Activated CD4-positive, CD25-positive, alpha-beta regulatory T cell treated with anti-CD3 and anti-CD28 coated beads, Interleukin-2, amount 50 U/mL, for 16 hours (primary cell): Measurements from ENCODE around the gene RGS10.

ENCODE experiments used
- DNase-seq: peaks from one replicate; pipeline ENCODE4 v3.0.0-alpha.2; 2020; ENCODE audit warnings: low read depth, low spot score

Gene RGS10

GRCh38 chr10:119518176-119518575, 24.3 kb downstream of the RGS10 start:
- no peak for DNase-seq

GRCh38 chr10:119517235-119518141, 25.0 kb downstream of the RGS10 start:
- no peak for DNase-seq

DNA sequence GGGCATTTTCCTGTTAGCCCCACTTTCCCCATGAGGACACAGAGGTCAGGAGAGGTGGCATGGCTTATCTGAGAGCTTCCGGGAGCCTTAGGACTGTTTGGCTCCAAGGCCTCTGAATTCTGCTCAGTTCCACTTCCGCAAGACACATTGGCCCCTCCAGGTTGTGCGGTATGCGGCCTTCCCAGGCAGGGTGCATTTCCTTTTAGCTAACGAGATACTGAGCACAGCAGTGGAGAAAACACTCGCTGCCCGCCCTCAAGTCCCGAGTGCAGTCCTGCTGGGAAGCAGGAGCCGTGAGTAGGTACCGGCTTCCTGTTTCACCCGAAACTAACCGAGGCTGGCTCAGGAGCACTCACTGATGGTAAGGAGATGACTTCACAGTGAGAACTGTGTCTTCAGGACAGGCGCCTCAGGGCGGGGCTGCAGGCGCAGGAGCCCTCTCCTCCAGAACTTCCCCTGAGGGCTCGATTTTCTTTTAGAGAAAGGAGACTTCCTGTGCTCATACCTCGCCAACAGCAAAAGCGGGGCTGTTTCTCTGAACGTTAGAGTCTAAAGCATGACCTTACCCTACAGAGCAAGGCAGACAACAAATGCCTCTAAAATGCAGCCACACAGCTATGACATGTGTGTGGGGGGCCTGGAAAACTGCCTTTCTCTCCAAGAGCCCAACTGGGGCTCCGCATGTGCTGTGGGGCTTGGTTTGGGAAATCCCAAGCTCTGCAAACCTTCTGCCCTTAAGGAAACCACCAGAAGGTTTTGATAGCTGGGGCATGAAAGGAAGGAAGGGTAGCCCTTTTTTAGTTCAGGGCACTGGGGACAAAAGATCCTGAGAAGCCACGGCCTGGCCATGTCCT, 25.9 kb downstream of the RGS10 start:
- DNase-seq, result peak; percentile 24

DNA sequence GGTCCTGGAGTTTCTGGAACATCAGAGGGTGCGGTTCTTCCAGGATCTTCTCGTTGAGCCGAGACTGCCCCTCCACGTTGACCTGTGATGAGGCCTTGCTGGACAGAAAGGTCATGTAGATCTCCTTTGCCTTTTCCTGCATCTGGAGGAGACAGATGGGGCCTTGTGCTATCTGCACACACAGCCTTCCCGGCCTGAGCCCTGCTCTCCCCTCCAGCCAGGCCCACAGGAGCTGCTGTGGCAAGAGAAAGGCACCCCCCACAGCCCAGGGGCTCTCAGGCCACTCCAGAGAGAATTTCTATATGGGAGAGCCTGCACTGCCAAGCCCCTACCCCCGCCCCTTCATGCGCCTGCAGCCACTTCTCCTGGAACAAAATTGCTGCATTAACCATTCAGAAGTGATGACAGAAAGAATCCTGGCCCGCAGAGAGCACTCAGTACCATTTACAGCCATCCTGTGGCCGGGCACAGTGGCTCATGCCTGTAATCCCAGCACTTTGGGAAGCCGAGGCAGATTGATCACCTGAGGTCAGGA, 26.9 kb downstream of the RGS10 start:
- DNase-seq, result no peak

GRCh38 chr10:119514819-119515218, 27.7 kb downstream of the RGS10 start:
- no peak for DNase-seq

DNA sequence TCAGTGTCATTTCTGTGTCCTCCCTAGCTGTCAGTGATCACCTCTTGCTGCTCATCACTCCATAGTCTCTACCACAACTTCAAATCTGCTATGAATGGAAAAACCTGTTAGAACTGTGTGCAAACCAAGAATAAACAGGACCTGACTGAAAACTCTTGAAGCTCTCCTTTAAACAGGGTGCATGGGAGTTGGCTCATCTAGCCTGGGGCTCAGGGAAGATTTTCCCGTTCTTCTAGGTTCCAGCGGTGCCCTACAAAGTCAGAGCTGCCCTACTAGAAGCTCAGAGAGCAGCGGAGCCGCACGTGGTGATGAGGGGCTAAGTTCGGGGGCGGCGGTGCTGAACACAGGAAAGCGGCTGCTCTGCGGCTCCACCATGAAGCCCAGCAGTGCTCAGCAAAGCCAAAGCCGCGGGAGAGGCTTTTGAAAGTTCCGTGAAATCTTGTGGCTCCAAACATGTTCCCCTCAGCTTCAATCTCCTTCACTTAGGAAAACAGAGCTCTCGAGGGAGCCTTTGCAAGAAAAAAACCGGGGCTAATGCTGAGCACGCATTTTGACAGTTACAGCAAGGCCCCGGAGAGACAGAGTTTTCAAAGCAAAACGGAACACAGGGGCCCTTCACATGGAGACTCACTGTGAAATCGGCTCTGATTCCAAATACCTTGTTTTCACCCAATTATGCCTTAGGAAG, 30.5 kb downstream of the RGS10 start:
- DNase-seq, result no peak

- DNase-seq, result no peak
Observed at GRCh38 chr10:119509909-119510451, 32.5 kb downstream of the RGS10 start.

DNA sequence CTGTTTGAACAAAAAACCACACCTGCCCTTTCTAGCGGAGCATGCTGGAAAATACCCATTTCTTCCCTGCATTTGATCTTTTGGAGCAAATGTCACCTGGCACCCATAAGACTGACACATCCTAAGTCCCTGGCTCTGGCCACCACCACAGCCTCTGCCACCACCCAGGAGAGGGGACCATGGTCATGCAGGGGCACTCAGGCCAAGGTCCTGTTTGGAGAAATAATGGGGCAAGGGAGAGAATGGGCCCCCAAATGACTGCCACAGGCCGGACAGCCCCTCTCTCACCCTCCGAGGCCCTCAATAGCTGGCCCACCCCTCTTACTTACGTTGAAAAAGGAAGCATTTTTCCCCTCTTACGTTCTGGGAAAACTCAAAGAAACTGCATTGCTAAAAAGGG, 35.4 kb downstream of the RGS10 start:
- no peak for DNase-seq

DNA sequence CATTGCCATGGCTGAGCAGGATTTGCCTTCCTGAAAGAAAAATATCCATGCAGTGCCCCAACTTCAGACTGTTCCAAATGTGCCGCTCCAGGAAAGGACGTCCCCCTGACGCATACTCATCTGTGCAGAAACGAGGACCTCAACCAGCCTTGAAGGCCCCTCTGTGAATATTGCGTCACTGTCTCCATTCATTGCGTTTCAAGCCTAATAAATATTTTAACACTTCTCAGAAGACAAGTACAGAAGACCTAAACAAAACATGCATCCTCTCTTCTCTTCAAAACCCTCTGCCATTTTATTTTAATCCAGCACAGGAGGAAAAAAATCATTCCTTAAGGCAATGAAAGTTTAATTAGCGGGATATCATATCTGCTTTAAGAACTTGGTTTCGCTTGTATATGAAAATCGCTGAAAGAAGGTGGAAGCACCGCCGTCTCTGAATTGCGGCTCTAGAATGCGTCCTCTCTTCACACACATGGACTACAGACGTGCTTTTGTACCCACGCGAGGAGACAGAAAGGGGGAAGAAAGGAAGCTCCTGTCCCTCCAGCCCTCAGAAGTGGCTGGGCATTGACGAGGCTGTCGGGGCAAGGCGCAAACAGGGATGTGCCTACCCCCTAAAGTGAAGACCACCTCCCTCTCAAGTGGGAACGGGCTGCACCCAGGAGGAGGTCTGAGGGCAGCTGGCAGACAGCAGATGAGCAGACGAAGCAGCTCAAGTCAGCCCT, 36.8 kb downstream of the RGS10 start:
- no peak for DNase-seq

DNA sequence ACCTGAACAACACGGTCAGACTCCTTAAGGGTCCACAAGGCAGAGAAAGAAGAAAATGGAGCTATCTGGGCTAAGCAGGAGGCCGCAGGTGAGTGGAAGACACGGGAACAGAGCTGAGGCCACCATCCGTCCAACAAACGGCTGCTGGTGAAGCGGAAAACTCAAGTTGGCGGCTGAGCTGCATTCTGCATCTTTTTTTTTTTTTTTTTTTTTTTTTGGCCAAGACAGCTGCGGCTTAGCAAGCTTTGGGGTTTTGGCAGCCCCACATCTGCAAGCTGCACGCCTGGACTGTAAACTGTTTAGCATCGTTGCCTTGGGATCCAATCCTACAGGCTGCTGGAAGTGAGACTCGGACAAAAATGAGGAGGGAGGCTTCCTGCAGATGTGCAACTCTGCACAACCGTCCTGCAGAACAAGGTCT, 37.4 kb downstream of the RGS10 start:
- no peak for DNase-seq

DNA sequence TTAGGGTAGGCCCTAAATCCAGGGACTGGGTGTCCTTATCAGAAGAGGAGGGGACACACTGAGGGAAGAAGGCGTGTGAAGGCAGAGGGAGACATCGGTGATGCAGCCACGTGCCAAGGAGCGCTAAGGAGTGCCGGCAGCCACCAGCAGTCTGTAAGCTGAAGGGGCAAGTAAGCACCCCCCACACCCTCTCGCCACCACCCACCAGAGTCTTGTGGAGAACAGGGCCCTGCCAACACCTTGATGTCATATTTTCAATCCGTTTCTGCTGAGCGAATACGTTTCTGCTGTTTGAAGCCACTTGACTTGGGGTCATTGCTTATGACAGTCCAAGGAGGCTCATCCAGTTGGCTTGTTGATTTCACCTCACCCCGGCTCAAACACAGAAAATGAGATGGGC, 37.9 kb downstream of the RGS10 start:
- DNase-seq, result no peak

GRCh38 chr10:119503821-119504220, 38.7 kb downstream of the RGS10 start:
- DNase-seq, result no peak

GRCh38 chr10:119502618-119503155, 39.8 kb downstream of the RGS10 start:
- no peak for DNase-seq

DNA sequence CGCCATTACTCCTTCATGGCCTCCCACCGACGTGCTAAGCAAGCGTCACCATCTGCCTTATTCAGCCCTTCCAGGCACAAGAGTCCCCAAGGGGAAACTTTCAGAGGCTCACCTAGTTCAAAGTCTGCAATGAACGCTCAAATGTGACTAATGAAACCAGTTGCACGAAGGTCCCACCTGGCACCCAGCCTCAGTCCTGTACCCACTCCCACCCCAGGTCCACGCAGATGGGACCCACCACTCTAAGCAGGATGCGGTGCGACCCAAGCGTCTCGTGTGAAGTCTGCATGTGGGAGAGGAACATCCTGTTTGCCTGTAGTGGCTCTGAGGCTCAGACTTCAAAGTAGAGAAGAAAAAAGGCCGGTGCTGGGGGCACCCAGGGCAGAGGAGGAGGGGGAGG, 40.3 kb downstream of the RGS10 start:
- DNase-seq, result peak; percentile 55

DNA sequence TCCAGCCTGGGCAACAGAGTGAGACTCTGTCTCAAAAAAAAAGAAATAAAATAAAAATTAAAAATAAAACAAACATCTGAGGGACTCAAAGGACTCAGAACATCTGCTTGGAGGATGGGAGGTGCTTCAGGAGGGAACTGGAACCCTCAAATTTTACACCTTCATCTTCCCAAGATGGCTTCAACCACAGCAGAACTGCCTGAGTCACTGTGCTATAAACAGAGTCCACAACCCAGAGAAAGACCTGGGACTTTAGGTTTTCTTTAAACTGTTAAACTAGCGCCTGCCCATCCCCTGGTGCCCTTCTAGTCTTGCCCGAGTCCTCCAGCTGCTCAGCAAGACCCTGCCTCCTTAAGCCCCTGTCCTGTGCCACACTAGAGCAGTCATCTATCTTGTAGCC, 40.8 kb downstream of the RGS10 start:
- no peak for DNase-seq

DNA sequence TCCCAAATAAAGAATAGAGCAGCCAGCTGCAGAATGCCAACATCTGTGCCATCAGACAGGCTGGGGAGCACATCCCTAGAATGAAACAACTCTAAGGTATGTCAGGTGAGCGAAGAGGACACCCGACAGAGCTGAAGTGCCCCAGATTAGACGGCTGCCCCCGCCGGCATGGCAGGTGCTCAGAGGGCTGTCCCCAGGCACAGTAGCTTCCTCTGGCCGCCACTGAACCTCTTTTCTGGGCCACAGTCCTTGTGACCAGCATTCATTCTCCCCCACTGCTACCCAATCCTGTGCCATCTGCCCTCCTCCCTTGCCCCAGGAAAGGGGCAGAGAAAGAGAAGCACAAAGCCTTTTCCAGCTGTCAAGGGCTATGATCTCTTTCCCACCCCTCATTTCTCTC, 41.7 kb downstream of the RGS10 start:
- no peak for DNase-seq

GRCh38 chr10:119500123-119500795, 42.3 kb downstream of the RGS10 start:
- DNase-seq, result no peak

- no peak for DNase-seq
Observed at GRCh38 chr10:119499677-119500002, 42.9 kb downstream of the RGS10 start.

GRCh38 chr10:119498889-119499676, 43.4 kb downstream of the RGS10 start:
- DNase-seq, result no peak
